ENCODE measurements around the gene KCTD5. TPM values are rescaled to one million over a fixed set of nuclear protein-coding genes. Genes with fewer than 3 reads are reported as not detected.

KCTD5 gene
- total RNA-seq, 1 experiment from 2014 or later: 27.8 TPM

DNA sequence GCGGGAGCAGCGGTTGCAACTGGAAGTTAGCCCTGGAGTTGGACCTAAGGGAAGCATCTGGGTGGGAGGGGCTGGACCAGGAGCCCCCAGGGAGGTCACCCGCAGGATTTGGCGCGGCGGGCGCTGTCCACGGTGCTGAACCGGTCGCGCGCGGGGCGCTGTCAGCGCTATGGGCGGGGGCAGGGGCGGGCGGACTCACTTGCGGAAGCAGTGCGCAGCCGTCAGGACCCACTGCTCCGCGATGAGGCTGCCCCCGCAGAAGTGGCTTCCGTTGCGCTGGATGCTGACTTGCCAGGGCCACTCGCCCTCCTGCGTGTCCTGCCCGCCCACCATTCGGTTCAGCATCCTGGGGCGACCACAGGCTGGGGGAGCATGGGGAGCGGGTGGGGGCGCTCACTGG lies 33.2 kb downstream of the KCTD5 start (continued):
- TF ChIP-seq, protein P1, sequence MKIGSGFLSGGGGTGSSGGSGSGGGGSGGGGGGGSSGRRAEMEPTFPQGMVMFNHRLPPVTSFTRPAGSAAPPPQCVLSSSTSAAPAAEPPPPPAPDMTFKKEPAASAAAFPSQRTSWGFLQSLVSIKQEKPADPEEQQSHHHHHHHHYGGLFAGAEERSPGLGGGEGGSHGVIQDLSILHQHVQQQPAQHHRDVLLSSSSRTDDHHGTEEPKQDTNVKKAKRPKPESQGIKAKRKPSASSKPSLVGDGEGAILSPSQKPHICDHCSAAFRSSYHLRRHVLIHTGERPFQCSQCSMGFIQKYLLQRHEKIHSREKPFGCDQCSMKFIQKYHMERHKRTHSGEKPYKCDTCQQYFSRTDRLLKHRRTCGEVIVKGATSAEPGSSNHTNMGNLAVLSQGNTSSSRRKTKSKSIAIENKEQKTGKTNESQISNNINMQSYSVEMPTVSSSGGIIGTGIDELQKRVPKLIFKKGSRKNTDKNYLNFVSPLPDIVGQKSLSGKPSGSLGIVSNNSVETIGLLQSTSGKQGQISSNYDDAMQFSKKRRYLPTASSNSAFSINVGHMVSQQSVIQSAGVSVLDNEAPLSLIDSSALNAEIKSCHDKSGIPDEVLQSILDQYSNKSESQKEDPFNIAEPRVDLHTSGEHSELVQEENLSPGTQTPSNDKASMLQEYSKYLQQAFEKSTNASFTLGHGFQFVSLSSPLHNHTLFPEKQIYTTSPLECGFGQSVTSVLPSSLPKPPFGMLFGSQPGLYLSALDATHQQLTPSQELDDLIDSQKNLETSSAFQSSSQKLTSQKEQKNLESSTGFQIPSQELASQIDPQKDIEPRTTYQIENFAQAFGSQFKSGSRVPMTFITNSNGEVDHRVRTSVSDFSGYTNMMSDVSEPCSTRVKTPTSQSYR (CRISPR knock-in tag; IDR thresholded peaks at IDR 0.05): 0 out of 2 replicates have a peak, but pooled peaks have one; percentile 61
- TF ChIP-seq ATF2 (CRISPR knock-in tag; IDR thresholded peaks at IDR 0.05; ENCODE audit: borderline replicate concordance, low read depth): 0 out of 2 replicates have a peak, but pooled peaks have one; percentile 38
- TF ChIP-seq ZNF423 (CRISPR knock-in tag; IDR thresholded peaks at IDR 0.05): no peak
- no peak for TF ChIP-seq SOX15 (CRISPR knock-in tag; IDR thresholded peaks at IDR 0.05)
- TF ChIP-seq GRHL2 (CRISPR knock-in tag; IDR thresholded peaks at IDR 0.05; ENCODE audit: insufficient replicate concordance, severe bottlenecking): no peak
- no peak for TF ChIP-seq PRDM15 (CRISPR knock-in tag; IDR thresholded peaks at IDR 0.05)
- TF ChIP-seq HMGXB4 (CRISPR knock-in tag; IDR thresholded peaks at IDR 0.05): no peak
- peak; percentile 57; the same call in 1 of the 2 replicates for TF ChIP-seq SP1 (CRISPR knock-in tag; conservative IDR thresholded peaks at IDR 0.05)
- TF ChIP-seq ZSCAN18 (CRISPR knock-in tag; IDR thresholded peaks at IDR 0.05): no peak
- TF ChIP-seq NR3C1 (CRISPR knock-in tag; conservative IDR thresholded peaks at IDR 0.05; ENCODE audit: low read depth): no peak
- no peak for TF ChIP-seq ZNF263 (CRISPR knock-in tag; IDR thresholded peaks at IDR 0.05; ENCODE audit: low read depth)
- TF ChIP-seq ATF1 (CRISPR knock-in tag; IDR thresholded peaks at IDR 0.05): no peak
- no peak for TF ChIP-seq FOXJ3 (CRISPR knock-in tag; IDR thresholded peaks at IDR 0.05; ENCODE audit: borderline replicate concordance)
- no peak for TF ChIP-seq CBFB (CRISPR knock-in tag; IDR thresholded peaks at IDR 0.05; ENCODE audit: low read depth)
- no peak for TF ChIP-seq EMX1 (CRISPR knock-in tag; IDR thresholded peaks at IDR 0.05)
- peak; percentile 78 for TF ChIP-seq JUN (CRISPR knock-in tag; IDR thresholded peaks at IDR 0.05)
- TF ChIP-seq, protein P2, sequence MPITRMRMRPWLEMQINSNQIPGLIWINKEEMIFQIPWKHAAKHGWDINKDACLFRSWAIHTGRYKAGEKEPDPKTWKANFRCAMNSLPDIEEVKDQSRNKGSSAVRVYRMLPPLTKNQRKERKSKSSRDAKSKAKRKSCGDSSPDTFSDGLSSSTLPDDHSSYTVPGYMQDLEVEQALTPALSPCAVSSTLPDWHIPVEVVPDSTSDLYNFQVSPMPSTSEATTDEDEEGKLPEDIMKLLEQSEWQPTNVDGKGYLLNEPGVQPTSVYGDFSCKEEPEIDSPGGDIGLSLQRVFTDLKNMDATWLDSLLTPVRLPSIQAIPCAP (CRISPR knock-in tag; IDR thresholded peaks at IDR 0.05): no peak
- no peak for TF ChIP-seq NR1H2 (CRISPR knock-in tag; IDR thresholded peaks at IDR 0.05)
- peak; percentile 25; the same call in 1 of the 2 replicates for TF ChIP-seq ZNF317 (CRISPR knock-in tag; IDR thresholded peaks at IDR 0.05; ENCODE audit: borderline replicate concordance, low read depth)
- no peak for TF ChIP-seq ZNF121 (CRISPR knock-in tag; IDR thresholded peaks at IDR 0.05)
- peak; percentile 68 for TF ChIP-seq NFE2L1 (CRISPR knock-in tag; IDR thresholded peaks at IDR 0.05)
- no peak for TF ChIP-seq AR (CRISPR knock-in tag; IDR thresholded peaks at IDR 0.05)
- no peak for TF ChIP-seq CREM (CRISPR knock-in tag; IDR thresholded peaks at IDR 0.05)
- TF ChIP-seq ZNF512 (CRISPR knock-in tag; IDR thresholded peaks at IDR 0.05; ENCODE audit: borderline replicate concordance): peak; percentile 37; the same call in 1 of the 2 replicates
